CD4-positive, alpha-beta T cell treated with Interferon gamma for 1 hour (primary cell): ENCODE measurements around the gene HPX.

Source experiments
- DNase-seq: peaks from one replicate; pipeline ENCODE4 v3.0.0-alpha.2; 2020

The HPX gene, protein sequence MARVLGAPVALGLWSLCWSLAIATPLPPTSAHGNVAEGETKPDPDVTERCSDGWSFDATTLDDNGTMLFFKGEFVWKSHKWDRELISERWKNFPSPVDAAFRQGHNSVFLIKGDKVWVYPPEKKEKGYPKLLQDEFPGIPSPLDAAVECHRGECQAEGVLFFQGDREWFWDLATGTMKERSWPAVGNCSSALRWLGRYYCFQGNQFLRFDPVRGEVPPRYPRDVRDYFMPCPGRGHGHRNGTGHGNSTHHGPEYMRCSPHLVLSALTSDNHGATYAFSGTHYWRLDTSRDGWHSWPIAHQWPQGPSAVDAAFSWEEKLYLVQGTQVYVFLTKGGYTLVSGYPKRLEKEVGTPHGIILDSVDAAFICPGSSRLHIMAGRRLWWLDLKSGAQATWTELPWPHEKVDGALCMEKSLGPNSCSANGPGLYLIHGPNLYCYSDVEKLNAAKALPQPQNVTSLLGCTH

GRCh38 chr11:6440906-6441358 is at the start of gene HPX:
Gene HPX (minus strand): TSS chr11:6440987. CDS start chr11:6440963, 24 bp downstream.
- no peak for DNase-seq

GRCh38 chr11:6489306-6489705 is 48.5 kb upstream of the HPX start:
- no peak for DNase-seq

DNA sequence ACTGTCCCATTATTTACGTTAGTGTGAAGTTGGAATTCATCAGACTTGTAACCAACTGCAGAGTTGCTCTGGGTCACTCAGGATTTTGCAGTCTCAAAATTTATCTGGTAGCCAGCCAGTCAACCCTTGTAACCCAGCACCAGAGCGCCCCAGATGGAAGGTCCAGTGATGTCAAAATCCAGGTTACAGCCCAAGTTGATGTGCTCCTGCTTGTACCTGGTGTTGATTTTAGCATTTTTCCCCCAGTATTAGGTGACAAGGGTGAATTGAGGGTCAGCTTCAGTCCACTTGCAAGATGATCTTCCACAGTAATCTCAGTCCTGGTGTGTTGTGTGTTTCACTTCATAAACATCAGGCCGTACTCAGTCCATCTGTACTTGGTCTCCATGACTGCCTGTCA is 48.0 kb upstream of the HPX start:
- no peak for DNase-seq

DNA sequence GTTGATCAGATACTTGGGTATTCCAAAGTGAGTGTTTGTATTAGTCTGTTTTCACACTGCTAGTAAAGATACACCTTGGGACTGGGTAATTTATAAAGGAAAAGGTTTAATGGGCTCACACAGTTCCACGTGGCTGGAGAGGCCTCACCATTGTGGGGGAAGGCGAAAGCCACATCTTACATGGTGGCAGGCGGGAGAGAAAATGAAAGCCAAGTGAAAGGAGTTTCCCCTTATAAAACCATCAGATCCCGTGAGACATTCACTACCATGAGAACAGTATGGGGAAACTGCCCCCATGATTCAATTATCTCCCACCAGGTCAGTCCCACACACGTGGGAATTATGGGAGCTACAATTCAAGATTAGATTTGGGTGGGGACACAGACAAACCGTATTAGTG is 47.6 kb upstream of the HPX start:
- DNase-seq: no peak

- DNase-seq: no peak
These were observed 46.2 kb upstream of the HPX start for GRCh38 chr11:6486938-6487337.

DNA sequence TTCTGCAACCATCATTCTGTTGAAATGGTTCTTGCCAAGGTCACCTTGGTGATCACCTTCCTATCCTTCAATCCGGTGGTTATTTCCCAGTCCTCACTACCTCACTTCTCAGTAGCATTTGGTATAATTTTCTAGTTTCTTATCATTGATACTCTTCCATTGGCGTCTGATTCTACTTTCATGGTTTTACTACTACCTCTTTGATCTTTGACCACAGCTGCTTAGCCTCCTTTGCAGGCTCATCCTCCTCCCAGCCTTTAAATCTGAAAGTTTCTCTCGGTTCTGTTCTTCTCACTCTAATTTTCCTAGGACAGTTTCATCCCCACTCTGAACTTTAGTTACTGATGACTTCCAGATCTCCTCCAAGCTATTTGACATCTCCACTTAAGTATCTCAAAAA is 45.5 kb upstream of the HPX start:
- DNase-seq: no peak

- no peak for DNase-seq
These were observed 44.9 kb upstream of the HPX start for GRCh38 chr11:6485661-6486060.

DNA sequence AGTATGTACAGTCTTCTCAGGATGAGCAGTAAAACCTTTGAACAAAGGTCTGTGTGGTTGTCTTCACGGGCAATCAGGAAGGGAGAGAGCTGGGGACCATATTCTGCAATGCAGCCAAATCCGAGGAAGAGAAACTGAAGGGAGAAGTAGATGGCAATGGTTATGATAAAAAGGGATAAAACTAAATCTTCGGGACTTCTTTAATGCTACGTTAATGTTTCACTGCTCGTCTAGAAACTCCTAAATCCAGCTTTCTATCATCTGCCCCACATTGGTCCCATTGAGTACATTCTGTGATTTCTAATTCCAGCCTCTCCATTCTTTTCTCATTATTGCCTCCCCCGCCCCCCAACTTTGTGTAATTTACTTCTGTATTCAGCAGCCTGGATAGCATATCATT is 42.2 kb upstream of the HPX start:
- DNase-seq: no peak

GRCh38 chr11:6482441-6482840 is 41.7 kb upstream of the HPX start:
- no peak for DNase-seq

GRCh38 chr11:6481924-6482275 is 41.1 kb upstream of the HPX start:
- no peak for DNase-seq

DNA sequence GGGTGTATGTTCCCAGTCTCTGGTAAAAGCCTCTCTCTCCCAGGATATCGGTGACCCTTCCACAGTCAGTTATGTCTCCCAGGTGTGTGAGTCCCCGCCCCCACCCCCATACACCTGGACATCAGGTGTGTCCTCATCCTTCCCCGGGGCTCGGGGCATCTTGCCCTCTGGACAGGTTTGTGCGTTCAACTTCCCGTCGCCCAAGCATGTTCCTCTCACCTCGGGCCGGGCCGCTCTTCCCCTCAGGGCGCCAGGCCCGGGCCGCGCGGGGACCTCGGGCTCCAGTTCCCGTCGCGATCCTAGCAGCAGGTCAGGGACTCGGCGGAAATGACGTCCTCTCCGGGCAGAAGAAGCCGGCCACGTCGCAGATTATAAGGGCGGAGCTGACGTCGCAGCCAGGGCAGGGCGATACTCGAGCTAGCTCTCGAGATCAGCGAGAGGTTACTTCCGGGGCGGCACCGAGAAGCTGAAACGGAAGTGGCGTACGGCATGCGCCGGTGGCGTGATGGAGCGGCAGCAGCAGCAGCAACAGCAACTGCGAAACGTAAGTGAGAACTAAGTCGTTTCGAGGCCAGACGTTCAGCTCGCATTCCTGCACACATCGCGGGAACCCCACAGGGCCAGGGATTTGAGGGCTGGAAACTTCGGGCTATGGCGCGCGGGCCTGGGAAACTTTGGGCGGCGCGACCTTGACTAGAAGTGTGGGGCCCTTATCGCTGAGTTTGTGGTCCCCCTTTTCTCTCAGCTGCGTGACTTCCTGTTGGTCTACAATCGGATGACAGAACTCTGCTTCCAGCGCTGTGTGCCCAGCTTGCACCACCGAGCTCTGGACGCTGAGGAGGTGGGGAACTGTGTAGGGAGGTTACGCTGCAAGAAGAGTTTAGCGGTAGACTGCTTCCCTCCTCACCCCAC is 40.5 kb upstream of the HPX start, which contains the start of the genes ARFIP2 and TIMM10B:
Gene ARFIP2 (minus strand): TSS at position 320 of the 912 bp plus-strand sequence. CDS start 910 bp downstream, outside the sequence.
Gene TIMM10B (plus strand): TSS at position 490 of the 912 bp plus-strand sequence. CDS start 16 bp downstream, at position 506.
- DNase-seq: peak; percentile 98

DNA sequence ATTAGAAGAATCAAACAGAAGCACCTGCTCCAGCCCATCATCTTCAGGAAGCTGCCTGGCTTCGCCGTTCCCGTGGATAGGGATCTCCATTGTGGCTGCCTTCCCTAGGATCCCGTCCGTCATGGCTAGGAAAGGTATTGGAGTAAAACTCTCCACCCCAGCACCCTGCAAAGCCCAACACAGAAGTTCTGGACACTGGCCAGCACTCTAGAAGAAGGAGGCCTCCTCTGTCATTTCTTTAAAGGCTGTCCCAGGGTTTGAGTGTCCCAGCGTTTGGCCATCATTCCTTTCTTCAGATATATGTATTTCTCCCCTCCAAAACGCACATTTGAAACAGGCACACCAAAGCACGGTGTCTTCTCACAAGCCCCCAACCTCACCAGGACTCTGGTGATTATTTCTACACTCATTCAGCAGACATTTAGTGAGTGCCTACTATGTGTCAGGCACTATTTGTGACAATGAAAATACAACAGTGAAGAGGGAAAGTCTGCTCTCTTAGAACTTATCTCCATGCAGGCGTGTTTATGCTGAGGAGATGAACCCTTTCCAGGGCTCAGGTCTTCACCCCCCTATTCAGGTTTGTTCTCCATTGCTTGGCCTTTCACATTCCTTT is 39.6 kb upstream of the HPX start:
- DNase-seq: no peak

DNA sequence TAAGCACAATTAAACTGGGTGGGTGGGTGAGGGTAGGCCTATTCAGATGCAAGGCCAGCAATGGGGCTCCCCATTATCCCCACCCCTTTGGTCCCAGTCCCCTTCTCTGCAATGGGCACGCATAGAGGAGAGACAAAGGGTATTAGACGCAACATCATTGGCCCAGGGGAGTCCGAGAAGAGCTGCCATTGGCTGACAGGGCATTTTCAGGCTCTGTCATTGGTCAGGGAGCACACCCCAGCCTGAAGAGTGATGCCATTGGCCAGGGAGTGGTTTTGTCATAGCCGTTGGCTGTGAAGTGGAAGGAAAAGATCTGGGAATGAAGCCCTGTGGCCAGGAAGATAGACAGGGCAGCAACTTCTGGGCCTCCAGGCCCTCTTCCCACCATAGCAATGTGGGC is 35.8 kb upstream of the HPX start:
- no peak for DNase-seq

GRCh38 chr11:6475936-6476335 is 35.1 kb upstream of the HPX start:
- no peak for DNase-seq

DNA sequence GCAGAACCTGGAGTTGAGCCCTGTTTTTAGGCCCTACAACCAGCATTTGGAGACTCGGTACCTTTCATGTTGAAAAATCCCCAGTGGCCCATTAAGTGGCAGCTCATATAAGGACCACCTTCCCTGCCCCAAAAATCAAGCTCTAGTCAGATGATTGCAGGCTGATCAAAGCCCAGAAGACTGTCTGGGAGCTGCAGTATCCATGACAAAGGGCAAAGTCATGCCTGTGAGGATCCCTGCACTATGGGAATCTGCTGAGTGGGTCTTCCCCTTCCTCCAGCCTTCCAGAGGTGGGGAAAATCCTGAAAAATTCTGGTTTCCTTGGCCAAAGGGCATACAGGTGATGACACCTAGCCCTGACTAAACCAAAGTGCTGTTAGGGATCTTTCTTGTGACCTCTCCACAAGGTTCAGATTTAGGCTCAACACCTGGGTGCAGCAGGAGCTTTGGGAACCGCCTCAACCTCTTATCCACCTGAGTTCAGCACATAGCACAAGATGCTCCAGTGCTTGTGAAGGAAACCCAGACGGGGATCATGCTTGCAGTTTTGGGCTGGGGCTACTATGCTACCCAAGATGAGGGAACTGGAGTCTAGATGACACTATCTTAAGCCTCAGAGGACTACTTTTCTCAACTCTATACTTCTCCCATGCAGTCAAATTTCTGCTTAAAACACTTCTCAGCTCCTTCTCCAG is 34.2 kb upstream of the HPX start:
- no peak for DNase-seq

GRCh38 chr11:6474413-6474792 is 33.6 kb upstream of the HPX start:
- no peak for DNase-seq

DNA sequence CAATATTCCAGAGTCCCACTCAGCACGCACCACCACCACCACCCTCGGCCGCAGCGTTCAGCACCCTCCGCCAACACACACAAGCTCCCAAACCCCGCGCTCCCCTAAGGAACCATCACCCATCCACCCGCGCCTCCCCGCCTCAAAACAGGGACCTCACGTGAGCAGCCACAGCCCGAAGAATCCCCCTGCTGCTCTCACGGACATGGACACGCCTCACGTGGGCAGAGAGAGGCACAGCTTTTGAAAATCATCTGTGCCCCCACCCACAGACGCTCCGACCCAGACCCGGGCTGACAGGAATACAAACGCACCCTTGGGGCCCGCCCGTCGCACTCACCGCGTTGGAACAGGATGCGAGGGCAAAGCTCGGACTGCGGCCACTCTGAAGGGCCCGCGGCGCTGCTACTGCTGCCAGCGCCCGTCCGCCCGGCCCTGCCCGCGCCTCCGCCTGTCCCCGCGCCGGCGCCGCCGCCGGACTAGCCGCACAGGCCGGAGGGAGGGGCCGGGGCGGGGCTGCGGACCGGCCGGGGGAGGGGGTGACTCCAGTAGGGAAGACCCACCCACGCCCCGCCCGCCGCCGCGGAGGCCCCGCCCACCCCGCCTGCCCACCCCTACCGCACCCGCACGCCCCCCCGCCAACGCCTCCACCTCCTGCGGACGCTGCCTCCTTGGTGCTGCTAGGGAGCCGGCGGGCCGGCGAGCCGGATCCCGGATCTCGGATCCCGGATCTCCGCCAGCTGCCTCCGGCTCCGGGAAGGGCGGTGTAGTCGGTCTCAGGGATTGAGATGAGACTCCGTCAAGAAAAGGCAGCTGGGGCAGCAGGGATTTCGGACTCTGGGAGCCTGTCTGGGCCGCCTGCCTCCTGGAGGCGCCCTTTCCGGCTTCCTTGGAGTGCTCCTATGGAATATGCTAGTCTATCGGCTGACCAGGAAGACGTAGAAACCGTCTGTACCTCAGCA is 32.9 kb upstream of the HPX start, which contains the start of gene TRIM3:
Gene TRIM3 (minus strand): TSS at position 491 of the 962 bp plus-strand sequence. CDS start 8,246 bp downstream, outside the sequence.
- DNase-seq: peak; percentile 81

GRCh38 chr11:6472934-6473333 is 32.1 kb upstream of the HPX start:
- DNase-seq: no peak

DNA sequence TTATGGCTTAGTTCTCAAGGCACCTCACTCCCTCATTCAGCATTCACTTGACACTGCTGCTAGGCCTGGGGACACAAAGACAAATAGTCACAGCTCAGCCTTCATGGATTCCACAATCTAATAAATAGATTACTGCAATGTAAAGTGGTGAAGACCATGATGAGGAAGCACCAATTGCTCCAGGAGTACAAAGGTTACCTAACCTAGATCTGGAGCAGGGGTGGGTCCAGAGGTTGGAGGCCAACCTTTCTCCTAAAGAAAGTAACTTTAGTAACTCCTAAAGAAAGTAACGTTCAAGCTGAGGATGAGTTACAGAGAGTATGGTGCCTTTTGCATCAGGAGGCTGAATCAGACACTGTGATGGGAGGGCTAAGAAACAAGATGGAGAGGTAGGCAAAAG is 28.8 kb upstream of the HPX start:
- no peak for DNase-seq

DNA sequence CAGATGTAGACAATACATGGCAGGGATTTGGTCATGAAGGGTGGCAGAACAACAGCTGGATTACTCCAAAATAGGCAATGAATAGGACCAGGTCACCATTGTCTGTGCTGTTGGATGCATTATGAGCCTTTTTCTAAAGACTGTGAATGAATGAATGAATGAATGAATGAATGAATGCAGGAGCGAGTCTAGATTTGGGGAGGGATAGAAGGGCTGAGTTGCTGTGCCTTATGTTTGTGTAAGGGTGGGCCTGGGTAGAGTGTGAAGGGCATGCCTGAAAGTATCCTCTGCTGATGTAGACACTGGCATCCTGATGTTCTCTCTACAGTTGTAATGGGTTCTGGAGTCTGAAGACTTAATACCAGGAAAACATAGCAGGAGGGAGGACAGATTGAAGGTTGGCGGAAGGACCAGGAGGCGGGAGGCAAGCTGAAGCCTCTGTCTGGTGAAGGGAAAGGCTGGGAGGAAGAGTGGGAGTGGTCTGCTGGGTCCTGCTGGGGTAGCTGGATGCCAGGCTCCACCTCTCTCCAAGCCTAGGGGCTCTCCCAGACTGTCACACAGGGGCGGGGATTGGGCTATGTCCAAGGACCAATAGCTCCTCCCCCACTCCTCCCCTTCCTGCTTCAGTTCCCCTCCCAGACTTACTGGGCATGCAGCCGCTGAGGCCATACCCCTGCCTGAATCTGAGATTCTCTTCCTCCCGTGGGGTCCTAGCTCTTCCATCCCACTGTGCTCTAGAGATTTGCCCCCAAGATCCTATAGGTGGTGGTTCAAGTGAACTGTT is 28.1 kb upstream of the HPX start:
- peak; percentile 66 for DNase-seq
